ENCODE measurements around the gene RBM38.

- TF ChIP-seq HNRNPUL1 (IDR thresholded peaks at IDR 0.05; ENCODE audit: low read length), result no peak
- no peak for TF ChIP-seq ZBTB49 (CRISPR knock-in tag; IDR thresholded peaks at IDR 0.05; ENCODE audit: borderline replicate concordance)
- no peak for TF ChIP-seq JUND (IDR thresholded peaks at IDR 0.05; ENCODE audit: borderline replicate concordance, low read depth, low read length)
- no peak for TF ChIP-seq JUND (tag; IDR thresholded peaks at IDR 0.05; ENCODE audit: borderline replicate concordance, low read depth, low read length)
- TF ChIP-seq ZBTB5 (IDR thresholded peaks at IDR 0.05), result no peak
- no peak for TF ChIP-seq SETDB1 (IDR thresholded peaks at IDR 0.05; ENCODE audit: low read length)
- no peak for TF ChIP-seq SMARCE1 (IDR thresholded peaks at IDR 0.05)
- no peak for TF ChIP-seq EGR1 (conservative IDR thresholded peaks at IDR 0.05)
- peak; percentile 52 for TF ChIP-seq FOSL1 (tag; conservative IDR thresholded peaks at IDR 0.05)
- TF ChIP-seq POLR2AphosphoS5 (IDR thresholded peaks at IDR 0.05; ENCODE audit: control insufficient read depth, insufficient read depth, low read depth, low read length), result no peak
- TF ChIP-seq RAD21 (CRISPR knock-in tag; conservative IDR thresholded peaks at IDR 0.05 in 1 of 2, IDR thresholded peaks at IDR 0.05 in 1 of 2), result no peak
Measured at GRCh38 chr20:57429580-57430200, 38.5 kb downstream of the RBM38 start.
